A673 (cell line): ENCODE data around the gene ULBP1. TPM values are rescaled to one million over a fixed set of nuclear protein-coding genes. Genes with fewer than 3 reads are reported as not detected.
"Not testable (repeated sequence)": the region's sequence is repeated elsewhere in the genome, so short reads cannot be mapped to it uniquely, and the experiment has no call there.

ENCODE experiments used
- BruUV-seq: library from RNA; stranded (reverse); fragments of 400-500 nt; replicated peaks from 2 replicates; lab custom pipeline; 2021; lab: Mats Ljungman, UMichigan
- CTCF ChIA-PET: fragments of 300-600 bp; sonication (Branson Sonifier 250); formaldehyde crosslinking; loops from one replicate; lab custom pipeline; 2022; ENCODE audit warnings: antibody characterized with exemption; lab: Charles Lee
- POLR2A ChIA-PET: fragments of 300-600 bp; sonication (Branson Sonifier 250); formaldehyde crosslinking; loops from one replicate; lab custom pipeline; 2022; ENCODE audit warnings: antibody characterized with exemption; ENCODE audit not compliant: low non-redundant PET; lab: Charles Lee
- DNase-seq: peaks from one replicate; pipeline ENCODE4 v3.0.0-alpha.2; 2015; ENCODE audit warnings: low spot score
- H3K27ac ChIP-seq: fragments of 200-600 bp; sonication (generic); 2 replicates; pipeline ENCODE4 v1.5.1; 2016; ENCODE audit warnings: mixed run types, low read depth, mild to moderate bottlenecking, mixed read lengths, antibody characterized with exemption, low read length; ENCODE audit not compliant: poor library complexity, severe bottlenecking
- H3K27me3 ChIP-seq: fragments of 200-600 bp; sonication (generic); replicated peaks from 2 replicates; pipeline ENCODE4 v1.6.1; 2017; ENCODE audit warnings: mixed run types, low read depth, mild to moderate bottlenecking, mixed read lengths, antibody characterized with exemption, low read length; ENCODE audit not compliant: insufficient read depth, poor library complexity
- H3K36me3 ChIP-seq: fragments of 200-600 bp; sonication (generic); 2 replicates; pipeline ENCODE4 v1.6.1; 2016; ENCODE audit warnings: mixed run types, mild to moderate bottlenecking, mixed read lengths, antibody characterized with exemption, low read length; ENCODE audit not compliant: insufficient read depth, poor library complexity, severe bottlenecking
- H3K4me1 ChIP-seq: fragments of 200-600 bp; sonication (generic); 2 replicates; pipeline ENCODE4 v1.6.1; 2017; ENCODE audit warnings: mixed run types, mild to moderate bottlenecking, mixed read lengths, antibody characterized with exemption, low read length; ENCODE audit not compliant: insufficient read depth, poor library complexity, severe bottlenecking
- H3K4me3 ChIP-seq: fragments of 200-600 bp; sonication (generic); 2 replicates; pipeline ENCODE4 v1.5.1; 2016; ENCODE audit warnings: low read depth, mixed run types, mild to moderate bottlenecking, mixed read lengths, low read length; ENCODE audit not compliant: poor library complexity, severe bottlenecking
- H3K9me3 ChIP-seq: fragments of 200-600 bp; sonication (generic); 2 replicates; pipeline ENCODE4 v1.6.1; 2016; ENCODE audit warnings: mixed run types, low read depth, mild to moderate bottlenecking, mixed read lengths, antibody characterized with exemption, low read length; ENCODE audit not compliant: poor library complexity, severe bottlenecking
- EZH2 ChIP-seq: fragments of 200-600 bp; sonication (generic); IDR thresholded peaks from 2 replicates; pipeline ENCODE4 v1.6.1; 2017; ENCODE audit warnings: borderline replicate concordance, low read depth, mild to moderate bottlenecking, mixed read lengths, antibody characterized with exemption, low read length; ENCODE audit not compliant: poor library complexity, severe bottlenecking
- intact Hi-C: fragments of 100-400 bp; cut with micrococcal nuclease; formaldehyde crosslinking; loops from one replicate; pipeline ENCODE4 v1.10.0; 2022; ENCODE audit not compliant: unreplicated experiment
- total RNA-seq: library from RNA; stranded (reverse); gene quantifications from 2 replicates; pipeline ENCODE4 v1.2.3, GENCODE V29; 2021
- TF ChIP-seq, protein P1 (sequence below): fragments of 300-800, 200-600 bp; sonication (generic); conservative IDR thresholded peaks from 2 replicates; pipeline ENCODE4 v1.5.1; 2017; ENCODE audit warnings: low read depth, mild to moderate bottlenecking, antibody characterized with exemption, low read length, moderate library complexity, mixed read lengths

ULBP1 gene
- total RNA-seq, 1 experiment from 2014 or later, result 5.2 TPM

GRCh38 chr6:149999636-150000035, 35.9 kb downstream of the ULBP1 start:
- Histone ChIP-seq H3K9me3 (no peaks in the 10 kb centered on the region), H3K27me3 (peaks cover 12% of the 10 kb centered on the region), H3K4me1 (no peaks in the 10 kb centered on the region), H3K27ac (no peak overlapping the region), H3K36me3 (no peaks in the 10 kb centered on the region), H3K4me3 (no peak overlapping the region)
- no peak for DNase-seq
- ChIA-PET POLR2A (no interaction called here), CTCF (no interaction called here)
- TF ChIP-seq, protein P1, sequence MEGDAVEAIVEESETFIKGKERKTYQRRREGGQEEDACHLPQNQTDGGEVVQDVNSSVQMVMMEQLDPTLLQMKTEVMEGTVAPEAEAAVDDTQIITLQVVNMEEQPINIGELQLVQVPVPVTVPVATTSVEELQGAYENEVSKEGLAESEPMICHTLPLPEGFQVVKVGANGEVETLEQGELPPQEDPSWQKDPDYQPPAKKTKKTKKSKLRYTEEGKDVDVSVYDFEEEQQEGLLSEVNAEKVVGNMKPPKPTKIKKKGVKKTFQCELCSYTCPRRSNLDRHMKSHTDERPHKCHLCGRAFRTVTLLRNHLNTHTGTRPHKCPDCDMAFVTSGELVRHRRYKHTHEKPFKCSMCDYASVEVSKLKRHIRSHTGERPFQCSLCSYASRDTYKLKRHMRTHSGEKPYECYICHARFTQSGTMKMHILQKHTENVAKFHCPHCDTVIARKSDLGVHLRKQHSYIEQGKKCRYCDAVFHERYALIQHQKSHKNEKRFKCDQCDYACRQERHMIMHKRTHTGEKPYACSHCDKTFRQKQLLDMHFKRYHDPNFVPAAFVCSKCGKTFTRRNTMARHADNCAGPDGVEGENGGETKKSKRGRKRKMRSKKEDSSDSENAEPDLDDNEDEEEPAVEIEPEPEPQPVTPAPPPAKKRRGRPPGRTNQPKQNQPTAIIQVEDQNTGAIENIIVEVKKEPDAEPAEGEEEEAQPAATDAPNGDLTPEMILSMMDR, result no peak
- TF ChIP-seq EZH2, result no peak
- BruUV-seq, result no TSS peak
- intact Hi-C loops, result no loop called here

DNA sequence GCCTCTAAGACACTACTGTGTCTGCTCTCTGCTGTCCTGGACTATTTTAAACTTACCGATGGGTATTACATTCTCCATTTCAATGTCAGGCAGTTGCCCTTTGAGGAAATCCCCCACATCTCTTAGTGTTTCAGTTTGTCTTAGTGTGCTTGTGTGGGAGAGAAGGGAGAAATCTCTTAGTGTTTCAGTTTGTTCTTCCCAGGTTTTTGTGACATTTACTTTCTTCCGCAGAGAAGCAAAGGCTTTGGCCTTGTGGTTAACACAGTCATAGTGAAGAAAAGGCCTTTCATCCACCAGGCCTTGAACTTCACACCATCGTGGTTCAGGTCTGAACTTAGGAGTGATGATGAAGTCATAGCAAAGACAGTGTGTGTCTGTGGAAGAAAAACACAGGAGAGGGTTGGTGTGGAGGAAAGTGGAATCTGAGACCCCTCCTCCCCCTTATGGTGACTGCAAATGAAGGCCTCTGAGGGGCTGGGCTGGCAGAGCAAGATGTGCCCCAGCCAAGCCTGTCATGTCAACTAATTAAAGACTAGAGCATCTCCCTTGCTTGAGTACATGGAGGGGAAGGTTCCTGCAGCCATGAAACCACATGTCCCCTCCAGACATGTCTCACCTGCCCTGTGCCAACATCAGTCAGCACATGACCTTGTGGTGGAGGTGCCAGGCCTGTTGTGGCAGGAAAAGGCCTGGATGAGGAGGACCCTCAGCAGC, 37.7 kb downstream of the ULBP1 start:
- POLR2A ChIA-PET, result no interaction called here
- no TSS peak for BruUV-seq
- H3K27me3 ChIP-seq, result peaks cover 8% of the 10 kb centered on the region
- H3K27ac ChIP-seq, result no peak overlapping the region
- TF ChIP-seq, protein P1, result no peak
- no peak for TF ChIP-seq EZH2
- no peaks in the 10 kb centered on the region for H3K36me3 ChIP-seq
- no peaks in the 10 kb centered on the region for H3K4me1 ChIP-seq
- intact Hi-C loops, result no loop called here
- CTCF ChIA-PET, result no interaction called here
- no peak overlapping the region for H3K4me3 ChIP-seq
- DNase-seq, result no peak
- H3K9me3 ChIP-seq, result no peaks in the 10 kb centered on the region

GRCh38 chr6:150002710-150003109, 39.0 kb downstream of the ULBP1 start:
- Histone ChIP-seq H3K36me3 (no peaks in the 10 kb centered on the region), H3K27me3 (no peaks in the 10 kb centered on the region), H3K4me3 (no peak overlapping the region), H3K4me1 (no peaks in the 10 kb centered on the region), H3K9me3 (no peaks in the 10 kb centered on the region), H3K27ac (no peak overlapping the region)
- DNase-seq, result no peak
- CTCF ChIA-PET, result no interaction called here
- POLR2A ChIA-PET, result no interaction called here
- intact Hi-C loops, result no loop called here
- TF ChIP-seq, protein P1, result no peak
- TF ChIP-seq EZH2, result no peak
- no TSS peak for BruUV-seq

DNA sequence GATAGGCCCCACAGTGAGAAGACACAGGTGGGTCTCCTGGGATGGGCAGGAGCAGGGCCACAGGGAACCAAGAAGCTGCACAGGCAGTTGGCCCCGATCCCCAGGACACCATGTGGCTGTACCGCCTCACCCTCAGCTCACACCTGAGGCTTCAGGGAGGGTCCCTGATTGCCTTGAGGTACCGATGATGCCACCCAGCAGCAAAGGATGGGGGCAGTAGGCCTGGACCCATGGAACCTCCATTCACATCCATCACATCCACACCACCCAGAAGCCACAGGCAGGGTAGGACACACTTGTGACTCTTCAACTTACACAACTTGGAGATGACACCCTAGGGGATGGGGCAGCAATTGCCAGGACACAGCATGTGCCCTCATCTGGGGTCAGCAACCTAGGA, 39.9 kb downstream of the ULBP1 start:
- H3K9me3 ChIP-seq, H3K4me3 ChIP-seq, DNase-seq, H3K27ac ChIP-seq, intact Hi-C loops, POLR2A ChIA-PET, H3K4me1 ChIP-seq, H3K36me3 ChIP-seq, BruUV-seq, H3K27me3 ChIP-seq: not testable (repeated sequence)
- CTCF ChIA-PET, result interaction anchor here (0.5 kb wide), 1 partner anchor 758 kb away, joined by 3 read pairs; no protein-coding TSS in a partner anchor
